ENCODE measurements around the gene BID.
"Not testable (repeated sequence)": the region's sequence is repeated elsewhere in the genome, so short reads cannot be mapped to it uniquely, and the experiment has no call there.

BID gene

DNA sequence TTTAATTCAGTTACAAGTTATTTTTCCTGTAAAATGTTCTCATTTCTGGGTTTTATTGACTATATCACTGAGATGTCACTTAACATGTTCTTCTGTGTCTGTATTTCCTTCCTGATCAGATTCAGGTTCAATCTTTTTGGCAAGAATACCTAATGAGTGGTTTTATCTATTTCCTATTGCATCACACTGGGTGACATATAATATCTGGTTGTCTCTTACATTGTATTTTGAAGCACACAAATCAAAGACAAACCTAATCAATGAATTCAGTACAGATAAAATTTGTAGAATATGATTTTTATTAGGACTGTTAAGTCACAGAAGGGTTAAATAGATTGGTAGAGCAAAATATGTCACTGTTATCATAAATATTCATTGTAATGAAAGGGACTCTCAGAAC is 75.3 kb downstream of the BID start:
- no peak for DNase-seq (ENCODE audit: low spot score)
- in situ Hi-C loops (cut with MboI; ENCODE audit: low sequenced_read_pairs, unreplicated experiment) = loop anchor here (10.0 kb wide), 1 partner anchor 56 kb away; no protein-coding TSS in a partner anchor
- TF ChIP-seq, protein P1, sequence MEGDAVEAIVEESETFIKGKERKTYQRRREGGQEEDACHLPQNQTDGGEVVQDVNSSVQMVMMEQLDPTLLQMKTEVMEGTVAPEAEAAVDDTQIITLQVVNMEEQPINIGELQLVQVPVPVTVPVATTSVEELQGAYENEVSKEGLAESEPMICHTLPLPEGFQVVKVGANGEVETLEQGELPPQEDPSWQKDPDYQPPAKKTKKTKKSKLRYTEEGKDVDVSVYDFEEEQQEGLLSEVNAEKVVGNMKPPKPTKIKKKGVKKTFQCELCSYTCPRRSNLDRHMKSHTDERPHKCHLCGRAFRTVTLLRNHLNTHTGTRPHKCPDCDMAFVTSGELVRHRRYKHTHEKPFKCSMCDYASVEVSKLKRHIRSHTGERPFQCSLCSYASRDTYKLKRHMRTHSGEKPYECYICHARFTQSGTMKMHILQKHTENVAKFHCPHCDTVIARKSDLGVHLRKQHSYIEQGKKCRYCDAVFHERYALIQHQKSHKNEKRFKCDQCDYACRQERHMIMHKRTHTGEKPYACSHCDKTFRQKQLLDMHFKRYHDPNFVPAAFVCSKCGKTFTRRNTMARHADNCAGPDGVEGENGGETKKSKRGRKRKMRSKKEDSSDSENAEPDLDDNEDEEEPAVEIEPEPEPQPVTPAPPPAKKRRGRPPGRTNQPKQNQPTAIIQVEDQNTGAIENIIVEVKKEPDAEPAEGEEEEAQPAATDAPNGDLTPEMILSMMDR (IDR thresholded peaks at IDR 0.05; ENCODE audit: borderline replicate concordance, control extremely low read depth, extremely low read depth, insufficient read depth, missing control alignments) = no peak

DNA sequence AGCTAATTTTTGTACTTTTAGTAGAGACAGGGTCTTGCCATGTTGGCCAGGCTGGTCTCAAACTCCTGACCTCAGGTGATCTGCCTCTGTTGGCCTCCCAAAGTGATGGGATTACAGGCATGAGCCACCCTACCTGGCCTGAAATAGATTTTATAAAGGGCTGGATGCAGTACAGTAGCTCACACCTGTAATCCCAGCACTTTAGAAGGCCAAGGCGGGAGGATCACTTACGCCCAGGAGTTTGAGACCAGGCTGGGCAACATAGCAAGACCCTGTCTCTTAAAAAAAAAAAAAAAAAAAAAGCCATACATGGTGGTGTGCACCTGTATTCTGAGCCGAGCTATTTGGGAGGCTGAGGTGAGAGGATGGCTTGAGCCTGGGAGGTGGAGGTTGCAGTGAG is 76.0 kb downstream of the BID start:
- not testable (repeated sequence) for DNase-seq (ENCODE audit: low spot score)
- in situ Hi-C loops (cut with MboI; ENCODE audit: low sequenced_read_pairs, unreplicated experiment) = loop anchor here (10.0 kb wide), 1 partner anchor 57 kb away; no protein-coding TSS in a partner anchor

DNA sequence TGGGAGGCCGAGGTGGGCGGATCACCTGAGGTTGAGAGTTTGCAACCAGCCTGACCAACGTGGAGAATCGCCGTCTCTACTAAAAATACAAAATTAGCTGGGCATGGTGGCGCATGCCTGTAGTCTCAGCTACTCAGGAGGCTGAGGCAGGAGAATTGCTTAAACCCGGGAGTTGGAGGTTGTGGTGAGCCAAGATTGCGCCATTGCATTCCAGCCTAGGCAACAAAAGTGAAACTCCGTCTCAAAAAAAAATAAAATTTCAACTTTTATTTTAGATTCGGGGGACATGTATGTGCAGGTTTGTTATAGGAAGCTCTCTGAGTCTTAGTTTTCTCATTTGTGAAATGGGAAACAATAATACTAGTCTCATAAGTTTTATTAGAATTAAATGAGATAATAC is 77.1 kb downstream of the BID start:
- in situ Hi-C loops (cut with MboI; ENCODE audit: low sequenced_read_pairs, unreplicated experiment) = loop anchor here (10.0 kb wide), 1 partner anchor 58 kb away; no protein-coding TSS in a partner anchor
- not testable (repeated sequence) for DNase-seq (ENCODE audit: low spot score)

DNA sequence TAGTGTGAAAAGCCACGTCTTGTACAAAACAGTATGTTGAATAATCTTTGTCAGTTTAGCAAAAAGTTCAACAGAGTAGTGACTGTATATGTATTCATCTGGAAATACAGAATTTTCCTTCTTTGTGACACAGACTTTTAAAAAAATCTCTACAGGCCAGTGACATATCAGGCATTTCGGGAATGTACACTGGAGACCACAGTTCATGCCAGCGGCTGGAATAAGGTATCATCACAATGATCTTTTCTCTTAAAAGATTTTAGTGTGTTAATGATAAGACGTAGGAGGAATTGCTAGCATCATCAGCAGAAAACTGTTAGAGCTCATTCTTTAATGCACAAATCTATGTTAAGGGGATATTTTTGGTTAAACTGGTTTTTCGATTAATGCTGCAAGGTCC is 78.3 kb downstream of the BID start:
- DNase-seq (ENCODE audit: low spot score) = no peak
- TF ChIP-seq, protein P1 (IDR thresholded peaks at IDR 0.05; ENCODE audit: borderline replicate concordance, control extremely low read depth, extremely low read depth, insufficient read depth, missing control alignments) = no peak
- in situ Hi-C loops (cut with MboI; ENCODE audit: low sequenced_read_pairs, unreplicated experiment) = loop anchor here (10.0 kb wide), 1 partner anchor 59 kb away; no protein-coding TSS in a partner anchor

DNA sequence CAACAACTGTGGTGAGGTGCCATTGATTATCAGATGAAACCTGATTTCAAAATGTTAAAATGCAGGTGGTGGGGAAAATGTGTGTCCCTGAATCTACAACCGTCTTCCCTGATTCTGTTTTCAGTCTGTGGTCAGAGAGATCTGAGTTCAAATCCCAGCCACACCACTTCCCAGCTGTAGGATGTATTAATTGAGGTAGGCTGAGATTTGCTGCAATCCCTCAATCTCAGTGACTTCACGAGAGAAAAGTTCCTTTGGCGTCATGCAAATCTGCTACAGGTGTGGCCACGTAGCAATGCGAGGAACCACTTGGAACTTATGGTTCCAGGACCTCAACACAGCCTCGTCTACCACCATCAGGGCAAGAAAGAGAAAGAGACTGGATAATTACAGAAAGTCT is 79.5 kb downstream of the BID start:
- TF ChIP-seq, protein P1 (IDR thresholded peaks at IDR 0.05; ENCODE audit: borderline replicate concordance, control extremely low read depth, extremely low read depth, insufficient read depth, missing control alignments) = no peak
- in situ Hi-C loops (cut with MboI; ENCODE audit: low sequenced_read_pairs, unreplicated experiment) = loop anchor here (10.0 kb wide), 1 partner anchor 60 kb away; no protein-coding TSS in a partner anchor

DNA sequence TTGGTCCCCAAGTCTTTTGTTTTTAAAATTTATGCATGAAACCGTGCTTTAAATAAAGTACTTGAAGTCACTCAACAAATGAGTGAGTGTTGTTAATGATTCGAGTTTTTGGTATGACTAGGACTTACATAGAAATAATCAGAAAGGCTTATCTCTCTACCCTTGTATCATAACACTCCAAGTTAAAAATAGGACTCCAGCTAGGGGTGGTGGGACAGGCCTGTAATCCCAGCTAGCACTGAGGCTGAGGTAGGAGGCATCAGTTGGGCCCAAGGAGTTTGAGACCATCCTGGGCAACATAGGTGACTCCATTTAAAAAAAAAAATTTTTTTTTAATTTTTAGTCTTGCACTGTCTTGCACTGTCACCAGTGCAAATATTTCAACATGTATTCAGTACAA is 80.1 kb downstream of the BID start:
- in situ Hi-C loops (cut with MboI; ENCODE audit: low sequenced_read_pairs, unreplicated experiment) = loop anchor here (10.0 kb wide), 1 partner anchor 61 kb away; no protein-coding TSS in a partner anchor
- no peak for DNase-seq (ENCODE audit: low spot score)
- TF ChIP-seq, protein P1 (IDR thresholded peaks at IDR 0.05; ENCODE audit: borderline replicate concordance, control extremely low read depth, extremely low read depth, insufficient read depth, missing control alignments) = no peak

More for the DNA sequence above, 79.5 kb downstream of the BID start:
- DNase-seq (ENCODE audit: low spot score) = no peak

DNA sequence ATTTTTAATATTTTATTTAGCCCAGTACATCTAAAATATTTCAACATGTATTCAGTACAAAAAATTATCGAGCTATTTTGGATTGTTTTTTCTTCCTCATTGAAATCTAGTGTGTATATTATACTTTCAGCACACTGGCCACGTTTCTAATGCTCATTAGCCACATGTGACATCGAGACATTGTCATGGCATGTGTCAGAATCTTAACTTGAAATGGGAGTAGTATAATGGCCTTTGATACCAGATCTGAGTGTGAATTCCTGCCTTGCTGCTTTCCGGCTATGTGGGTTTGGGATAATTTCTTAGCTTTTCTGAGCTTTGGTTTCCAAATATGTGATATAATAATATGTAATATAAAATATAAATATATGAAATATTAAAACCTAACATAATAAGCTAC is 81.4 kb downstream of the BID start:
- DNase-seq (ENCODE audit: low spot score) = no peak
- in situ Hi-C loops (cut with MboI; ENCODE audit: low sequenced_read_pairs, unreplicated experiment) = loop anchor here (10.0 kb wide), 1 partner anchor 62 kb away; no protein-coding TSS in a partner anchor
- TF ChIP-seq, protein P1 (IDR thresholded peaks at IDR 0.05; ENCODE audit: borderline replicate concordance, control extremely low read depth, extremely low read depth, insufficient read depth, missing control alignments) = no peak

DNA sequence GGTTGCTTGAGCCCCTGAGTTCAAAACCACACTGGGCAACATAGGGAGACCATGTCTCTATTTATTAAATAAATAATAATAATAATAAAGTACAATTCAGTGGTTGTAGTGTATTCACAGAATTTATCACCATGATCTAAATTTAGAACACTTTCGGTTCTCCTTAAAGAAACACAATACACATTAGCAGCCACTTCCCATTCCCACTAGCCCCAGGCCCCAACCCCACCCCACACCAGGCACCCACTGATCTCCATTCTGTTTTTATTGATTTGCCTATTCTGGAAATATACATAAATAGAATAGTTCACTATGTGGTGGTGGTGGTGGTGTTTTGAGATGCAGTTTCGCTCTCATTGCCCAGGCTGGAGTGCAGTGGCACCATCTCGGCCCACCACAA is 90.0 kb downstream of the BID start:
- DNase-seq (ENCODE audit: low spot score) = no peak
- in situ Hi-C loops (cut with MboI; ENCODE audit: low sequenced_read_pairs, unreplicated experiment) = no loop called here

More for the DNA sequence above, 90.0 kb downstream of the BID start:
- TF ChIP-seq, protein P1 (IDR thresholded peaks at IDR 0.05; ENCODE audit: borderline replicate concordance, control extremely low read depth, extremely low read depth, insufficient read depth, missing control alignments) = no peak

Data from GM13976 (cell line).